ENCODE data around the gene RTKN. TPM values are rescaled to one million over a fixed set of nuclear protein-coding genes. Genes with fewer than 3 reads are reported as not detected.
A peak's percentile ranks its signal among the peaks of the same experiment; 100 is the strongest.

Gene RTKN
- total and polyA plus RNA-seq, 2 of the 13 experiments (the other 11 are each of a cell fraction or from before 2014, with no cell fraction given): 159 to 166 TPM

DNA sequence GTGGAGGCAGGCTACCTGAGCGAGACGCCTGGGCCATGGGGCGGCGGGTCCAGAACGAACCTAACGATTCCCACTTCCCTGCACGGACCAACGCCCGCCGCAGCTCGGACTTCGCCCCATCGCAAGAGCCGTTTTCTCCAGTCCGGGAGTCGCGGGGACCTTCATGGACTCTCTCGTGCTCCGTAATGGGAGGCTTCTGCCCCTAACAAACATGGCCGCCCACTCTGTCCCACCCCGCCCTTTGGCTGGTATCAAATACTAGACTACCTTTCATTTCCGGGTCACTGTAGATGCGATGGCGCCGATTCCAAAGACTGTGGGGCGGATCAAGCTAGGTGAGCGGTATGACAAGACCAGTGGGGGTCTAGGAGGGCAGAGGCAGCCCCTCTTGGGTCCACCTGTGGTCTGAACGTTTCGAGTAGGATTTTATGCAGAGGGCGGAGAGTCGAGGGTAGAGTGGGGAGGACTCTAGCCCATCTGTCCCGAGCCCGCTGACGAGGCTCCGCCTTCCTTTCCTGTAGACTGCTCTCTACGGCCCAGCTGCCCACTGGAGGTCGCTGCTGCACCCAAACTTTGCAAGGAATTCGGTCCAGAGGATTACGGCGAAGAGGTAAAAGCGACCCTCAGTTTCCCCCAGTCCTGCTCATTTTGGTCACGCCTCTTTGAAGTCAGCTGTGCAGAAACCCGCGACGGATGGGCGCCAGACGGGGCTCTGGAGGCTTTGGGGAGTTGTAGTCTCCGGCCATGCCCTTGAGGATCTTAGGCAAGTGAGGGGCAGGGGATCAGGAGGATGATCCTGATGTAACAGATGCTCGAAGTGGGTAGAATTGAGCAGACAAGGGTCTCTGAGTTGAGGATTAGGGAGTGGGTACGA is 41.3 kb upstream of the RTKN start, which contains the start of the genes CCDC142 and TTC31 (continued):
- TF ChIP-seq ZNF609 (CRISPR knock-in tag; IDR thresholded peaks at IDR 0.05; ENCODE audit: borderline replicate concordance) (peak; percentile 72), HMG20A (CRISPR knock-in tag; IDR thresholded peaks at IDR 0.05; ENCODE audit: borderline replicate concordance) (0 out of 2 replicates have a peak, but pooled peaks have one; percentile 6), DMAP1 (CRISPR knock-in tag; IDR thresholded peaks at IDR 0.05) (peak; percentile 90), ZBTB33 (CRISPR knock-in tag; IDR thresholded peaks at IDR 0.05) (peak; percentile 27; the same call in 1 of the 2 replicates), ZNF414 (CRISPR knock-in tag; IDR thresholded peaks at IDR 0.05) (peak; percentile 96), ZNF382 (CRISPR knock-in tag; IDR thresholded peaks at IDR 0.05; ENCODE audit: borderline replicate concordance) (no peak), GLI4 (CRISPR knock-in tag; IDR thresholded peaks at IDR 0.05; ENCODE audit: borderline replicate concordance) (peak; percentile 95; the same call in 1 of the 2 replicates), ZNF431 (CRISPR knock-in tag; IDR thresholded peaks at IDR 0.05; ENCODE audit: borderline replicate concordance, low read depth) (peak; percentile 75; the same call in 1 of the 2 replicates), ZFAT (CRISPR knock-in tag; conservative IDR thresholded peaks at IDR 0.05) (no peak), NFE2L1 (CRISPR knock-in tag; IDR thresholded peaks at IDR 0.05; ENCODE audit: borderline replicate concordance) (peak; percentile 57; the same call in 1 of the 2 replicates), YEATS2 (CRISPR knock-in tag; IDR thresholded peaks at IDR 0.05; ENCODE audit: borderline replicate concordance) (peak; percentile 93), POLR2G (IDR thresholded peaks at IDR 0.05; ENCODE audit: low read depth, low read length) (peak; percentile 96), EED (CRISPR knock-in tag; IDR thresholded peaks at IDR 0.05) (no peak; the same call in 1 of the 2 replicates), ZNF703 (CRISPR knock-in tag; IDR thresholded peaks at IDR 0.05; ENCODE audit: borderline replicate concordance) (peak; percentile 62; the same call in 1 of the 2 replicates), JUN (CRISPR knock-in tag; IDR thresholded peaks at IDR 0.05) (peak; percentile 18; the same call in 1 of the 2 replicates)
- TF ChIP-seq, protein P1, sequence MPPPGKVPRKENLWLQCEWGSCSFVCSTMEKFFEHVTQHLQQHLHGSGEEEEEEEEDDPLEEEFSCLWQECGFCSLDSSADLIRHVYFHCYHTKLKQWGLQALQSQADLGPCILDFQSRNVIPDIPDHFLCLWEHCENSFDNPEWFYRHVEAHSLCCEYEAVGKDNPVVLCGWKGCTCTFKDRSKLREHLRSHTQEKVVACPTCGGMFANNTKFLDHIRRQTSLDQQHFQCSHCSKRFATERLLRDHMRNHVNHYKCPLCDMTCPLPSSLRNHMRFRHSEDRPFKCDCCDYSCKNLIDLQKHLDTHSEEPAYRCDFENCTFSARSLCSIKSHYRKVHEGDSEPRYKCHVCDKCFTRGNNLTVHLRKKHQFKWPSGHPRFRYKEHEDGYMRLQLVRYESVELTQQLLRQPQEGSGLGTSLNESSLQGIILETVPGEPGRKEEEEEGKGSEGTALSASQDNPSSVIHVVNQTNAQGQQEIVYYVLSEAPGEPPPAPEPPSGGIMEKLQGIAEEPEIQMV (CRISPR knock-in tag; IDR thresholded peaks at IDR 0.05; ENCODE audit: low read depth): peak; percentile 97; the same call in 1 of the 2 replicates
